HepG2 (cell line): ENCODE results near the gene CD300LF. TPM values are rescaled to one million over a fixed set of nuclear protein-coding genes. Genes with fewer than 3 reads are reported as not detected.

ENCODE experiments used
- BHLHE40 ChIP-seq: IDR thresholded peaks from 2 replicates; pipeline ENCODE4 v1.6.1; 2011; ENCODE audit warnings: low read length, improper control_type of control experiment
- CBX2 ChIP-seq, 2 experiments: fragments of 200-600 bp in 1 of 2; sonication (generic); formaldehyde crosslinking in 1 of 2; IDR thresholded peaks; 2 replicates each; pipeline versions ENCODE4 v1.7.0 to v1.8.1; 2018 to 2022; ENCODE audit warnings: low read depth in 2 of 2, low read length in 1 of 2, mild to moderate bottlenecking in 1 of 2, missing genetic modification reagents in 1 of 2
- ETV5 ChIP-seq: IDR thresholded peaks from 2 replicates; pipeline ENCODE4 v1.6.1; 2018; ENCODE audit warnings: missing biosample characterization, missing genetic modification reagents, inconsistent platforms, borderline replicate concordance
- GABPB1 ChIP-seq: IDR thresholded peaks from 2 replicates; pipeline ENCODE4 v1.6.1; 2016; ENCODE audit warnings: mild to moderate bottlenecking, missing genetic modification reagents, moderate library complexity, missing compliant biosample characterization
- GLMP ChIP-seq: sonication (generic); formaldehyde crosslinking; IDR thresholded peaks from 2 replicates; pipeline ENCODE4 v1.9.0; 2021; ENCODE audit warnings: missing genetic modification reagents, mild to moderate bottlenecking, borderline replicate concordance
- IRX3 ChIP-seq: sonication (generic); formaldehyde crosslinking; IDR thresholded peaks from 2 replicates; pipeline ENCODE4 v1.8.1; 2023; ENCODE audit warnings: mild to moderate bottlenecking, low read depth, missing genetic modification reagents, borderline replicate concordance
- KLF15 ChIP-seq: sonication (generic); formaldehyde crosslinking; IDR thresholded peaks from 2 replicates; pipeline ENCODE4 v1.8.1; 2023; ENCODE audit warnings: borderline replicate concordance, mild to moderate bottlenecking, inconsistent platforms, missing genetic modification reagents, mixed read lengths
- MED8 ChIP-seq: sonication (generic); formaldehyde crosslinking; IDR thresholded peaks from 2 replicates; pipeline ENCODE4 v1.8.1; 2023; ENCODE audit warnings: mild to moderate bottlenecking, missing genetic modification reagents; ENCODE audit not compliant: insufficient replicate concordance
- NR2F1 ChIP-seq, 2 experiments: fragments of 450-650 bp in 1 of 2; formaldehyde crosslinking in 1 of 2; IDR thresholded peaks; 2 replicates each; pipeline versions ENCODE4 v1.5.0 to v1.6.1; 2016 to 2020; ENCODE audit warnings: mild to moderate bottlenecking in 1 of 2, missing compliant biosample characterization in 1 of 2, missing genetic modification reagents in 1 of 2, moderate library complexity in 1 of 2
- POLR2AphosphoS5 ChIP-seq: IDR thresholded peaks from 2 replicates; pipeline ENCODE4 v1.6.1; 2012; ENCODE audit warnings: low read depth, low read length
- RFXANK ChIP-seq: IDR thresholded peaks from 2 replicates; pipeline ENCODE4 v1.6.1; 2016
- SP4 ChIP-seq: sonication (generic); formaldehyde crosslinking; IDR thresholded peaks from 2 replicates; pipeline ENCODE4 v1.8.1; 2023; ENCODE audit warnings: mild to moderate bottlenecking, missing genetic modification reagents
- SRSF1 ChIP-seq: fragments of 200-400 bp; formaldehyde crosslinking; optimal IDR thresholded peaks from 2 replicates; pipeline ENCODE3; 2017; ENCODE audit warnings: mild to moderate bottlenecking, low read depth, low read length, moderate library complexity
- ZBTB38 ChIP-seq: sonication (generic); formaldehyde crosslinking; IDR thresholded peaks from 2 replicates; pipeline ENCODE4 v1.5.1; 2020; ENCODE audit warnings: mild to moderate bottlenecking, missing genetic modification reagents
- ZIK1 ChIP-seq: sonication (generic); formaldehyde crosslinking; IDR thresholded peaks from 2 replicates; pipeline ENCODE4 v1.5.0; 2020; ENCODE audit warnings: mild to moderate bottlenecking, low read depth, missing genetic modification reagents, borderline replicate concordance
- ZNF12 ChIP-seq: sonication (generic); formaldehyde crosslinking; IDR thresholded peaks from 2 replicates; pipeline ENCODE4 v1.5.0; 2020; ENCODE audit warnings: missing genetic modification reagents
- ZNF143 ChIP-seq: sonication (generic); formaldehyde crosslinking; IDR thresholded peaks from 2 replicates; pipeline ENCODE4 v1.4.0; 2020; ENCODE audit warnings: missing genetic modification reagents
- ZNF180 ChIP-seq: sonication (generic); formaldehyde crosslinking; IDR thresholded peaks from 2 replicates; pipeline ENCODE4 v1.4.0; 2020; ENCODE audit warnings: low read depth, missing genetic modification reagents, borderline replicate concordance
- ZNF317 ChIP-seq: sonication (generic); formaldehyde crosslinking; IDR thresholded peaks from 2 replicates; pipeline ENCODE4 v1.5.0; 2020; ENCODE audit warnings: mild to moderate bottlenecking, missing genetic modification reagents
- ZNF33A ChIP-seq: sonication (generic); formaldehyde crosslinking; IDR thresholded peaks from 2 replicates; pipeline ENCODE4 v1.5.1; 2020; ENCODE audit warnings: missing genetic modification reagents, mild to moderate bottlenecking, moderate library complexity, borderline replicate concordance
- ZNF512 ChIP-seq: sonication (generic); formaldehyde crosslinking; IDR thresholded peaks from 2 replicates; pipeline ENCODE4 v1.4.0; 2020; ENCODE audit warnings: mild to moderate bottlenecking, missing genetic modification reagents
- ZNF547 ChIP-seq: sonication (generic); formaldehyde crosslinking; IDR thresholded peaks from 2 replicates; pipeline ENCODE4 v1.5.1; 2020; ENCODE audit warnings: mild to moderate bottlenecking, missing genetic modification reagents
- ZNF619 ChIP-seq: sonication (generic); formaldehyde crosslinking; IDR thresholded peaks from 2 replicates; pipeline ENCODE4 v1.4.0; 2020; ENCODE audit warnings: mild to moderate bottlenecking, missing genetic modification reagents
- ZNF713 ChIP-seq: sonication (generic); formaldehyde crosslinking; IDR thresholded peaks from 2 replicates; pipeline ENCODE4 v1.4.0; 2020; ENCODE audit warnings: mild to moderate bottlenecking, missing genetic modification reagents
- ZSCAN31 ChIP-seq: sonication (generic); formaldehyde crosslinking; IDR thresholded peaks from 2 replicates; pipeline ENCODE4 v1.5.0; 2020; ENCODE audit warnings: low read depth, mild to moderate bottlenecking, missing genetic modification reagents
- polyA plus RNA-seq, 8 experiments: library from polyadenylated mRNA; depleted of rRNA in 3 of 8; stranded (reverse) in 7 of 8; unstranded in 1 of 8; fragments of >200 nt; fragmentation: Illumina TruSeq in 4 of 8; extraction: Trizol in 4 of 8; gene quantifications; 2 replicates each; pipeline versions ENCODE4 v1.2.1 to v1.2.3, GENCODE V29; 2011 to 2016; ENCODE audit warnings: low read depth in 4 of 8, missing spikeins in 1 of 8, mixed read lengths in 1 of 8; ENCODE audit not compliant: insufficient read depth in 1 of 8
- total RNA-seq, 5 experiments: library from RNA; depleted of rRNA; stranded (reverse); fragments of >200 nt; fragmentation: Illumina TruSeq; extraction: Trizol; gene quantifications; 2 replicates each; pipeline ENCODE4 v1.2.3, GENCODE V29; 2016; ENCODE audit warnings: low read depth in 1 of 5
- TF ChIP-seq, protein P1 (sequence below): sonication (generic); formaldehyde crosslinking; IDR thresholded peaks from 2 replicates; pipeline ENCODE4 v1.9.0; 2021; ENCODE audit warnings: missing genetic modification reagents, mild to moderate bottlenecking, borderline replicate concordance

The CD300LF gene
- total and polyA plus RNA-seq, 2 of the 13 experiments (the other 11 are each of a cell fraction or from before 2014, with no cell fraction given), result not detected

DNA sequence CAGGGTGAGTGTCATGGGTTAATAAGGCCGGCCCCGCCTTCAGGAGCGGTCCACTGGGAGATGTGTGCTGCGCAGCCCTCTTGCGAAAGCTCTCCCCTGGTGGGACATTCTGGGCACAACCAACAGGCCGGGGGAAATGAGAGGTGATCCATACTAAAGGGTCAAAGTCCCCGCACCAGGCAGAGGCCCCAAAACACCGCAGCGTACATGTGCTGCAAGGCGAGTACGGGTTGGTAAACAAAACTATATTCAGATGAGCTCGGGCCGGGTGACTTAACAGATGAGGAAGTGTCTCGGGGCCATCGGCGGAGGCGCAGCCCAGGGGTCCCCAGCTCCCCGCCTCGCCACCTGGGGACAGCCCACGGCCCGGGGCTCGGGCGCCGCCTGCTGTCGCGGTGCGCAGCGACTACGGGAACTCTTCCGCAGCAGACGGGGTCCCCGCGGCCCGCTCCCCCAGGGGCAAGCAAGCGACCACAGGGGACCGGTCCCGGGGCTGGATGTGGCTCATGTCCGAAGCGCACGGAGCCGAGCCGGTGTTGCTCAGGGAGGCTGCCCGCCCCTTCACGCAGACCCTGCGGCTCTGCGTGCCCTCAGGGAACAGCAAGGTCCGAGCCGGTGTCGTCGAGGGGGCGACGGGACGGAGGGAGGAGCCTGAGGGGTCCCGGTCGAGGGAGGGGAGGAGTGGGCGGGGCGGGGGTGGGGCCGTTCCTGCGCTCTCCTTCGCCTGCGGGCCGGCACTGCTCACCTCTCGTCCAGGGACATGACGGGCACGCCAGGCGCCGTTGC, 24.0 kb upstream of the CD300LF start, which contains the start of gene RAB37 (continued):
- TF ChIP-seq MED8 (CRISPR knock-in tag) (peak; percentile 58), POLR2AphosphoS5 (no peak), ZNF512 (CRISPR knock-in tag) (no peak), BHLHE40 (peak; percentile 92), ZNF143 (CRISPR knock-in tag) (peak; percentile 61; the same call in 1 of the 2 replicates), ZSCAN31 (CRISPR knock-in tag) (no peak), GABPB1 (CRISPR knock-in tag) (peak; percentile 77), KLF15 (0 out of 2 replicates have a peak, but pooled peaks have one; percentile 40), ZNF547 (peak; percentile 79), SRSF1 (peak; percentile 54), SP4 (peak; percentile 70; the same call in 1 of the 2 replicates), ZNF619 (CRISPR knock-in tag) (no peak), NR2F1 (CRISPR knock-in tag; IDR thresholded peaks at IDR 0.05) (peak; percentile 55 to 59; a peak in 3 of 4 replicates), ZNF713 (no peak), RFXANK (no peak), ZIK1 (no peak), ZNF33A (CRISPR knock-in tag) (no peak), CBX2 (IDR thresholded peaks at IDR 0.05; ENCODE audit: low read depth, low read length) (no peak), CBX2 (CRISPR knock-in tag; IDR thresholded peaks at IDR 0.05; ENCODE audit: low read depth) (no peak), ZNF12 (CRISPR knock-in tag) (peak; percentile 98), ETV5 (CRISPR knock-in tag) (peak; percentile 51; the same call in 1 of the 2 replicates), ZBTB38 (CRISPR knock-in tag) (peak; percentile 60; the same call in 1 of the 2 replicates), GLMP (no peak), IRX3 (CRISPR knock-in tag) (peak; percentile 86), ZNF317 (CRISPR knock-in tag) (peak; percentile 68), ZNF180 (CRISPR knock-in tag) (no peak)
- TF ChIP-seq, protein P1, sequence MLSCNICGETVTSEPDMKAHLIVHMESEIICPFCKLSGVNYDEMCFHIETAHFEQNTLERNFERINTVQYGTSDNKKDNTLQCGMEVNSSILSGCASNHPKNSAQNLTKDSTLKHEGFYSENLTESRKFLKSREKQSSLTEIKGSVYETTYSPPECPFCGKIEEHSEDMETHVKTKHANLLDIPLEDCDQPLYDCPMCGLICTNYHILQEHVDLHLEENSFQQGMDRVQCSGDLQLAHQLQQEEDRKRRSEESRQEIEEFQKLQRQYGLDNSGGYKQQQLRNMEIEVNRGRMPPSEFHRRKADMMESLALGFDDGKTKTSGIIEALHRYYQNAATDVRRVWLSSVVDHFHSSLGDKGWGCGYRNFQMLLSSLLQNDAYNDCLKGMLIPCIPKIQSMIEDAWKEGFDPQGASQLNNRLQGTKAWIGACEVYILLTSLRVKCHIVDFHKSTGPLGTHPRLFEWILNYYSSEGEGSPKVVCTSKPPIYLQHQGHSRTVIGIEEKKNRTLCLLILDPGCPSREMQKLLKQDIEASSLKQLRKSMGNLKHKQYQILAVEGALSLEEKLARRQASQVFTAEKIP (CRISPR knock-in tag), result no peak
